Smooth muscle cell (in vitro differentiated cells): ENCODE measurements around the gene KRT10. TPM values are rescaled to one million over a fixed set of nuclear protein-coding genes. Genes with fewer than 3 reads are reported as not detected.

ENCODE experiments used
- DNase-seq: peaks from one replicate; lab custom pipeline; 2025; ENCODE audit not compliant: unreplicated experiment; lab: John Stamatoyannopoulos, UW
- H2AFZ ChIP-seq: fragments of 200-600 bp; sonication (generic); 2 replicates; pipeline ENCODE4 v1.6.0; 2016; ENCODE audit warnings: antibody characterized with exemption, low read depth, mild to moderate bottlenecking
- H3F3A ChIP-seq: fragments of 200-600 bp; sonication (generic); 2 replicates; pipeline ENCODE4 v1.6.0; 2017; ENCODE audit warnings: antibody characterized with exemption, low read depth
- H3K27ac ChIP-seq: fragments of 200-600 bp; sonication (generic); 2 replicates; pipeline ENCODE4 v1.5.1; 2016; ENCODE audit warnings: low read depth, mild to moderate bottlenecking
- H3K27me3 ChIP-seq: fragments of 200-600 bp; sonication (generic); 2 replicates; pipeline ENCODE4 v1.6.1; 2016; ENCODE audit warnings: low read depth, mild to moderate bottlenecking
- H3K36me3 ChIP-seq: fragments of 200-600 bp; sonication (generic); 2 replicates; pipeline ENCODE4 v1.5.1; 2016; ENCODE audit warnings: low read depth
- H3K4me1 ChIP-seq: fragments of 200-600 bp; sonication (generic); 2 replicates; pipeline ENCODE4 v1.5.1; 2016; ENCODE audit warnings: low read depth
- H3K4me2 ChIP-seq: fragments of 200-600 bp; sonication (generic); 2 replicates; pipeline ENCODE4 v1.6.0; 2016; ENCODE audit warnings: mild to moderate bottlenecking
- H3K4me3 ChIP-seq: fragments of 200-600 bp; sonication (generic); 2 replicates; pipeline ENCODE4 v1.5.1; 2016; ENCODE audit warnings: mild to moderate bottlenecking
- H3K79me2 ChIP-seq: fragments of 200-600 bp; sonication (generic); 2 replicates; pipeline ENCODE4 v1.6.0; 2016; ENCODE audit warnings: low read depth, mild to moderate bottlenecking
- H3K9ac ChIP-seq: fragments of 200-600 bp; sonication (generic); 2 replicates; pipeline ENCODE4 v1.6.0; 2016; ENCODE audit warnings: low read depth
- H3K9me3 ChIP-seq: fragments of 200-600 bp; sonication (generic); replicated peaks from 2 replicates; pipeline ENCODE4 v1.5.1; 2016; ENCODE audit warnings: low read depth
- H4K20me1 ChIP-seq: fragments of 200-600 bp; sonication (generic); 2 replicates; pipeline ENCODE4 v1.6.0; 2016; ENCODE audit warnings: low read depth
- CTCF ChIP-seq: fragments of 200-600 bp; sonication (generic); IDR thresholded peaks from 2 replicates; pipeline ENCODE4 v1.5.1; 2017; ENCODE audit warnings: borderline replicate concordance, mild to moderate bottlenecking, antibody characterized with exemption; ENCODE audit not compliant: insufficient read depth, poor library complexity, severe bottlenecking
- WGBS: methylation state at CpG from one replicate; pipeline ENCODE4 v1.1.7; 2016; ENCODE audit warnings: low lambda C conversion rate; 5-methylcytosine and 5-hydroxymethylcytosine counted together
- polyA plus RNA-seq: library from polyadenylated mRNA; unstranded; fragments of >200 nt; fragmentation: Nextera tagmentation; extraction: Ambion mirVana; gene quantifications from 2 replicates; pipeline ENCODE4 v1.2.1, GENCODE V29; 2016
- total RNA-seq: library from RNA; depleted of rRNA; stranded (reverse); fragments of >200 nt; gene quantifications from 2 replicates; pipeline ENCODE4 v1.2.3, GENCODE V29; 2014

Gene KRT10
- total and polyA plus RNA-seq, 2 experiments from 2014 or later, result 48.0 to 189 TPM

GRCh38 chr17:40843242-40843641, 20.8 kb upstream of the KRT10 start:
- Histone ChIP-seq H3K9ac (no peak overlapping the region), H2AFZ (no peak overlapping the region), H3K36me3 (no peaks in the 10 kb centered on the region), H3F3A (no peaks in the 10 kb centered on the region), H4K20me1 (no peaks in the 10 kb centered on the region), H3K4me2 (no peak overlapping the region), H3K27ac (no peak overlapping the region), H3K27me3 (peaks cover 80% of the 10 kb centered on the region), H3K9me3 (no peaks in the 10 kb centered on the region), H3K4me3 (no peak overlapping the region), H3K79me2 (no peaks in the 10 kb centered on the region), H3K4me1 (no peaks in the 10 kb centered on the region)
- TF ChIP-seq CTCF, result no peak
- DNase-seq, result no peak
- WGBS, result 56% methylated on average over 3 of the region's 3 CpGs

GRCh38 chr17:40841246-40841645, 18.8 kb upstream of the KRT10 start:
- H3F3A ChIP-seq, result no peaks in the 10 kb centered on the region
- no peaks in the 10 kb centered on the region for H3K36me3 ChIP-seq
- H3K9ac ChIP-seq, result no peak overlapping the region
- H3K9me3 ChIP-seq, result no peaks in the 10 kb centered on the region
- 71% methylated on average over 3 of the region's 3 CpGs for WGBS
- no peak for DNase-seq
- no peak overlapping the region for H2AFZ ChIP-seq
- H3K4me1 ChIP-seq, result no peaks in the 10 kb centered on the region
- no peaks in the 10 kb centered on the region for H4K20me1 ChIP-seq
- no peaks in the 10 kb centered on the region for H3K79me2 ChIP-seq
- peaks cover 65% of the 10 kb centered on the region for H3K27me3 ChIP-seq
- H3K4me2 ChIP-seq, result no peak overlapping the region
- no peak for TF ChIP-seq CTCF
- H3K4me3 ChIP-seq, result no peak overlapping the region
- no peak overlapping the region for H3K27ac ChIP-seq

GRCh38 chr17:40839194-40839593, 16.8 kb upstream of the KRT10 start:
- TF ChIP-seq CTCF, result no peak
- DNase-seq, result no peak
- H2AFZ ChIP-seq, result no peak overlapping the region
- H3K36me3 ChIP-seq, result no peaks in the 10 kb centered on the region
- no peak overlapping the region for H3K4me3 ChIP-seq
- no peaks in the 10 kb centered on the region for H3K9me3 ChIP-seq
- no peaks in the 10 kb centered on the region for H4K20me1 ChIP-seq
- no peak overlapping the region for H3K27ac ChIP-seq
- 89% methylated on average over 3 of the region's 3 CpGs for WGBS
- no peak overlapping the region for H3K9ac ChIP-seq
- H3K4me1 ChIP-seq, result no peaks in the 10 kb centered on the region
- H3F3A ChIP-seq, result no peaks in the 10 kb centered on the region
- peaks cover 47% of the 10 kb centered on the region for H3K27me3 ChIP-seq
- no peak overlapping the region for H3K4me2 ChIP-seq
- no peaks in the 10 kb centered on the region for H3K79me2 ChIP-seq

- no peak overlapping the region for H3K27ac ChIP-seq
- 94% methylated on average over 4 of the region's 4 CpGs for WGBS
- H3K4me1 ChIP-seq, result no peaks in the 10 kb centered on the region
- H3K4me3 ChIP-seq, result no peak overlapping the region
- no peak for DNase-seq
- no peak overlapping the region for H3K4me2 ChIP-seq
- no peaks in the 10 kb centered on the region for H3F3A ChIP-seq
- no peaks in the 10 kb centered on the region for H3K79me2 ChIP-seq
- no peak overlapping the region for H2AFZ ChIP-seq
- no peak overlapping the region for H3K9ac ChIP-seq
- no peaks in the 10 kb centered on the region for H3K36me3 ChIP-seq
- H4K20me1 ChIP-seq, result no peaks in the 10 kb centered on the region
- H3K27me3 ChIP-seq, result peaks cover 24% of the 10 kb centered on the region
- TF ChIP-seq CTCF, result no peak
- H3K9me3 ChIP-seq, result no peaks in the 10 kb centered on the region
These were observed 13.6 kb upstream of the KRT10 start for GRCh38 chr17:40836020-40836419.
